HCT116 (cell line): Measurements from ENCODE around the gene FCGR3A. TPM values are rescaled to one million over a fixed set of nuclear protein-coding genes. Genes with fewer than 3 reads are reported as not detected.

ENCODE experiments used
- ATAC-seq: fragments of 200-7000 bp; cut with Tn5 transposase; 2 replicates; pipeline ENCODE4 v1.9.1; 2020; ENCODE audit warnings: mild to moderate bottlenecking, moderate library complexity
- BruUV-seq: library from RNA; stranded (reverse); fragments of 400-500 nt; replicated peaks from 2 replicates; lab custom pipeline; 2021; lab: Mats Ljungman, UMichigan
- CTCF ChIA-PET: fragments of 300-600 bp; sonication (Branson Sonifier 250); formaldehyde crosslinking; loops from one replicate; lab custom pipeline; 2021; ENCODE audit warnings: antibody characterized with exemption; lab: Charles Lee
- POLR2A ChIA-PET: fragments of 300-600, 350-600 bp; sonication (Branson Sonifier 250); formaldehyde crosslinking; loops from one replicate; lab custom pipeline; 2021; ENCODE audit warnings: antibody characterized with exemption; lab: Charles Lee
- RAD21 ChIA-PET, 2 experiments: fragments of 300-600 bp; sonication (Branson Sonifier 250); formaldehyde crosslinking; loops; one replicate each; lab custom pipeline; 2023; ENCODE audit warnings: low total read pairs in 2 of 2; ENCODE audit not compliant: uncharacterized antibody in 2 of 2, unreplicated experiment in 2 of 2, low non-redundant PET in 1 of 2; lab: Charles Lee
- DNase-seq: peaks from one replicate; pipeline ENCODE4 v3.0.0-alpha.2; 2010; ENCODE audit warnings: low read depth, low spot score
- H2AFZ ChIP-seq: fragments of 200-600 bp; shearing (Covaris generic), sonication (generic); 2 replicates; pipeline ENCODE4 v1.6.1; 2017; ENCODE audit warnings: low read depth, mixed run types, mixed read lengths, antibody characterized with exemption, low read length; ENCODE audit not compliant: poor library complexity, severe bottlenecking
- H3K27ac ChIP-seq: 2 replicates; pipeline ENCODE4 v1.5.1; 2012; ENCODE audit warnings: low read depth, low read length
- H3K27me3 ChIP-seq: fragments of 200-600 bp; sonication (generic); 2 replicates; pipeline ENCODE4 v1.6.1; 2016; ENCODE audit warnings: mixed run types, low read length, mixed read lengths; ENCODE audit not compliant: insufficient read depth
- H3K36me3 ChIP-seq, 2 experiments: fragments of 200-500 bp in 1 of 2; fragments of 200-600 bp in 1 of 2; sonication (Bioruptor generic) in 1 of 2; sonication (generic) in 1 of 2; 2 replicates each; pipeline versions ENCODE4 v1.5.1 to v1.6.1; 2014 to 2016; ENCODE audit warnings: low read length in 2 of 2, inconsistent platforms in 1 of 2, mixed read lengths in 1 of 2, mixed run types in 1 of 2; ENCODE audit not compliant: insufficient read depth in 2 of 2, control insufficient read depth in 1 of 2
- H3K4me1 ChIP-seq, 2 experiments: fragments of 200-600 bp in 1 of 2; sonication (generic) in 1 of 2; 2 replicates each; pipeline versions ENCODE4 v1.5.1 to v1.6.1; 2012 to 2017; ENCODE audit warnings: low read length in 2 of 2, inconsistent platforms in 1 of 2, mild to moderate bottlenecking in 1 of 2, mixed read lengths in 1 of 2, mixed run types in 1 of 2, moderate library complexity in 1 of 2; ENCODE audit not compliant: insufficient read depth in 2 of 2, control insufficient read depth in 1 of 2
- H3K4me2 ChIP-seq: fragments of 200-600 bp; sonication (generic); 2 replicates; pipeline ENCODE4 v1.6.1; 2017; ENCODE audit warnings: mixed run types, low read length, mixed read lengths
- H3K4me3 ChIP-seq, 2 experiments: fragments of 200-600 bp in 1 of 2; sonication (generic) in 1 of 2; replicated peaks in 1 of 2; 2 replicates each; pipeline ENCODE4 v1.5.1; 2011 to 2016; ENCODE audit warnings: low read length in 2 of 2, control low read depth in 1 of 2, low read depth in 1 of 2, mild to moderate bottlenecking in 1 of 2, mixed read lengths in 1 of 2, mixed run types in 1 of 2
- H3K79me2 ChIP-seq: fragments of 200-600 bp; sonication (generic); 2 replicates; pipeline ENCODE4 v1.6.1; 2017; ENCODE audit warnings: mild to moderate bottlenecking, mixed run types, low read length, moderate library complexity, mixed read lengths; ENCODE audit not compliant: insufficient read depth
- H3K9ac ChIP-seq: fragments of 200-600 bp; sonication (generic); 2 replicates; pipeline ENCODE4 v1.6.1; 2016; ENCODE audit warnings: low read length, mixed read lengths
- H3K9me2 ChIP-seq: fragments of 200-600 bp; sonication (generic), shearing (Covaris generic); 2 replicates; pipeline ENCODE4 v1.6.1; 2017; ENCODE audit warnings: mixed run types, mild to moderate bottlenecking, moderate library complexity; ENCODE audit not compliant: insufficient read depth
- H3K9me3 ChIP-seq, 2 experiments: fragments of 200-500 bp in 1 of 2; fragments of 200-600 bp in 1 of 2; sonication (Bioruptor generic) in 1 of 2; sonication (generic) in 1 of 2; 2 replicates each; pipeline ENCODE4 v1.6.1; 2014 to 2017; ENCODE audit warnings: low read length in 2 of 2, mixed read lengths in 2 of 2, inconsistent platforms in 1 of 2, low read depth in 1 of 2, mild to moderate bottlenecking in 1 of 2, mixed run types in 1 of 2, moderate library complexity in 1 of 2; ENCODE audit not compliant: control insufficient read depth in 1 of 2, insufficient read depth in 1 of 2
- H4K20me1 ChIP-seq: fragments of 200-600 bp; sonication (generic), shearing (Covaris generic); 2 replicates; pipeline ENCODE4 v1.6.1; 2017; ENCODE audit warnings: mixed run types, mild to moderate bottlenecking, moderate library complexity; ENCODE audit not compliant: insufficient read depth
- CEBPB ChIP-seq: IDR thresholded peaks from 2 replicates; pipeline ENCODE4 v1.6.1; 2012; ENCODE audit warnings: low read depth
- EZH2 ChIP-seq: fragments of 200-600 bp; sonication (generic); IDR thresholded peaks from 2 replicates; pipeline ENCODE4 v1.6.1; 2017; ENCODE audit warnings: antibody characterized with exemption, mixed run types
- FOSL1 ChIP-seq: IDR thresholded peaks from 2 replicates; pipeline ENCODE4 v1.6.1; 2012; ENCODE audit warnings: low read depth
- SIN3A ChIP-seq: IDR thresholded peaks from 2 replicates; pipeline ENCODE4 v1.6.1; 2012; ENCODE audit warnings: low read depth
- SP1 ChIP-seq: IDR thresholded peaks from 2 replicates; pipeline ENCODE4 v1.6.1; 2012; ENCODE audit warnings: low read depth
- SRF ChIP-seq: IDR thresholded peaks from 2 replicates; pipeline ENCODE4 v1.6.1; 2012; ENCODE audit warnings: low read depth
- TCF7L2 ChIP-seq: IDR thresholded peaks from 2 replicates; pipeline ENCODE4 v1.7.0; 2011; ENCODE audit warnings: borderline replicate concordance, inconsistent platforms; ENCODE audit not compliant: insufficient read depth, insufficient read length; ENCODE audit errors: extremely low read depth
- YY1 ChIP-seq: IDR thresholded peaks from 2 replicates; pipeline ENCODE4 v1.6.1; 2011; ENCODE audit warnings: low read length, low read depth, moderate library complexity, mild to moderate bottlenecking; ENCODE audit not compliant: insufficient replicate concordance; ENCODE audit errors: extremely low read depth
- ZBTB33 ChIP-seq: IDR thresholded peaks from 2 replicates; pipeline ENCODE4 v1.6.1; 2011; ENCODE audit warnings: mild to moderate bottlenecking, low read length, moderate library complexity; ENCODE audit not compliant: insufficient replicate concordance; ENCODE audit errors: extremely low read depth
- ZNF274 ChIP-seq: fragments of 200-500 bp; sonication (Bioruptor generic); IDR thresholded peaks from 2 replicates; pipeline ENCODE4 v1.6.1; 2014; ENCODE audit warnings: mild to moderate bottlenecking, low read depth, low read length, inconsistent platforms
- intact Hi-C: fragments of 100-400 bp; cut with micrococcal nuclease; formaldehyde crosslinking; loops from 2 replicates; pipeline ENCODE4 v1.10.0; 2022
- total RNA-seq: library from RNA; stranded (reverse); gene quantifications from one replicate; pipeline ENCODE4 v1.2.1, GENCODE V29; 2021; ENCODE audit not compliant: unreplicated experiment
- TF ChIP-seq, protein P1 (sequence below): IDR thresholded peaks from 2 replicates; pipeline ENCODE4 v1.6.1; 2012
- TF ChIP-seq, protein P2 (sequence below): IDR thresholded peaks from 2 replicates; pipeline ENCODE4 v1.6.1; 2012; ENCODE audit warnings: low read depth

Gene FCGR3A
- total RNA-seq, 1 experiment from 2014 or later = 0.17 TPM

GRCh38 chr1:161506336-161507223 is 43.0 kb downstream of the FCGR3A start:
- CTCF ChIA-PET = interaction anchor here (0.8 kb wide), 1 partner anchor 19 kb away, joined by 4 read pairs; no protein-coding TSS in a partner anchor
- ATAC-seq = no peak

More at GRCh38 chr1:161506336-161507223, 43.0 kb downstream of the FCGR3A start:
- H3K4me3 ChIP-seq = no peak overlapping the region
- ChIA-PET POLR2A (no interaction called here), RAD21 (no interaction called here)
- no TSS peak for BruUV-seq
- H3K27ac ChIP-seq = no peak overlapping the region
- no peaks in the 10 kb centered on the region for H3K27me3 ChIP-seq
- H3K36me3 ChIP-seq = no peaks in the 10 kb centered on the region
- no peaks in the 10 kb centered on the region for H4K20me1 ChIP-seq
- intact Hi-C loops = no loop called here
- DNase-seq = no peak
- no peak overlapping the region for H3K4me2 ChIP-seq
- H2AFZ ChIP-seq = no peak overlapping the region
- TF ChIP-seq ZNF274 (no peak), YY1 (no peak), EZH2 (no peak), CEBPB (no peak), ZBTB33 (no peak), SP1 (no peak), SRF (no peak), SIN3A (no peak), TCF7L2 (no peak), FOSL1 (no peak)
- TF ChIP-seq, protein P1, sequence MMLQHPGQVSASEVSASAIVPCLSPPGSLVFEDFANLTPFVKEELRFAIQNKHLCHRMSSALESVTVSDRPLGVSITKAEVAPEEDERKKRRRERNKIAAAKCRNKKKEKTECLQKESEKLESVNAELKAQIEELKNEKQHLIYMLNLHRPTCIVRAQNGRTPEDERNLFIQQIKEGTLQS = no peak
- TF ChIP-seq, protein P2, sequence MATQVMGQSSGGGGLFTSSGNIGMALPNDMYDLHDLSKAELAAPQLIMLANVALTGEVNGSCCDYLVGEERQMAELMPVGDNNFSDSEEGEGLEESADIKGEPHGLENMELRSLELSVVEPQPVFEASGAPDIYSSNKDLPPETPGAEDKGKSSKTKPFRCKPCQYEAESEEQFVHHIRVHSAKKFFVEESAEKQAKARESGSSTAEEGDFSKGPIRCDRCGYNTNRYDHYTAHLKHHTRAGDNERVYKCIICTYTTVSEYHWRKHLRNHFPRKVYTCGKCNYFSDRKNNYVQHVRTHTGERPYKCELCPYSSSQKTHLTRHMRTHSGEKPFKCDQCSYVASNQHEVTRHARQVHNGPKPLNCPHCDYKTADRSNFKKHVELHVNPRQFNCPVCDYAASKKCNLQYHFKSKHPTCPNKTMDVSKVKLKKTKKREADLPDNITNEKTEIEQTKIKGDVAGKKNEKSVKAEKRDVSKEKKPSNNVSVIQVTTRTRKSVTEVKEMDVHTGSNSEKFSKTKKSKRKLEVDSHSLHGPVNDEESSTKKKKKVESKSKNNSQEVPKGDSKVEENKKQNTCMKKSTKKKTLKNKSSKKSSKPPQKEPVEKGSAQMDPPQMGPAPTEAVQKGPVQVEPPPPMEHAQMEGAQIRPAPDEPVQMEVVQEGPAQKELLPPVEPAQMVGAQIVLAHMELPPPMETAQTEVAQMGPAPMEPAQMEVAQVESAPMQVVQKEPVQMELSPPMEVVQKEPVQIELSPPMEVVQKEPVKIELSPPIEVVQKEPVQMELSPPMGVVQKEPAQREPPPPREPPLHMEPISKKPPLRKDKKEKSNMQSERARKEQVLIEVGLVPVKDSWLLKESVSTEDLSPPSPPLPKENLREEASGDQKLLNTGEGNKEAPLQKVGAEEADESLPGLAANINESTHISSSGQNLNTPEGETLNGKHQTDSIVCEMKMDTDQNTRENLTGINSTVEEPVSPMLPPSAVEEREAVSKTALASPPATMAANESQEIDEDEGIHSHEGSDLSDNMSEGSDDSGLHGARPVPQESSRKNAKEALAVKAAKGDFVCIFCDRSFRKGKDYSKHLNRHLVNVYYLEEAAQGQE = no peak
- H3K9ac ChIP-seq = no peak overlapping the region
- H3K9me2 ChIP-seq = no peaks in the 10 kb centered on the region; the same call in 1 of the 2 replicates
- no peaks in the 10 kb centered on the region for H3K9me3 ChIP-seq
- no peaks in the 10 kb centered on the region for H3K4me1 ChIP-seq
- H3K79me2 ChIP-seq = no peaks in the 10 kb centered on the region
